ENCODE measurements around the gene TAAR8.

DNA sequence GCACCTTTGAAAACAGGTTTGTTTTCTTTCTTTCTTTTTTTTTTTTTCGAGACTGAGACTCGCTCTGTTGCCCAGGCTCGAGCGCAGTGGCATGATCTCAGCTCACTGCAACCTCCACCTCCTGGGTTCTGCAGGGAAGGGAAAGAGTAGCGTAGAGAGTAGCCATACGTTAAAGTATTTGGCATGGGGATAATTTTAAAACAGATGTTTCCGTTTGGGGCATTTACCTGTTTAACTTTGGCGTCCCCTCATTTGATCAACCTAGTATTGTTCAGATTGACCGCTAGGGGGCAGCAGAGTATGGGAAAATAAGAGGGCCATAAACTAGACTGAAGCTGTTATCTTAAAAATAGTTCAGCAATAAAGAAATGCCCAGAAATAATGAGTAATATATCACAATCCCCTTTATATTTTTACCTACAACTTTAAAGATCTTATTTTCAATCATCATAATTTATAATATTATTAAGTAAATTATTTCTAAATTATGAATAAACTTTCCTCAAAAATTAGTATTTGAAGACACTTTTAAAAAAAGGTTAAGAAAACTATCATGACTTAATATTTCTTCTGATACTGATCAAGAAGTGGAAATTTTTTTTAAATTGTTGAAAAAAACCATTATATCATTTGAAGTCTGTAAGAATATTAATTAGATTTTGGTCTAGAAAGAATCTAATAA, 22.0 kb upstream of the TAAR8 start:
- no peak for TF ChIP-seq POLR2AphosphoS5 (IDR thresholded peaks at IDR 0.05)
- TF ChIP-seq TAF1 (IDR thresholded peaks at IDR 0.05; ENCODE audit: low read depth) = no peak
- TF ChIP-seq, protein P1, sequence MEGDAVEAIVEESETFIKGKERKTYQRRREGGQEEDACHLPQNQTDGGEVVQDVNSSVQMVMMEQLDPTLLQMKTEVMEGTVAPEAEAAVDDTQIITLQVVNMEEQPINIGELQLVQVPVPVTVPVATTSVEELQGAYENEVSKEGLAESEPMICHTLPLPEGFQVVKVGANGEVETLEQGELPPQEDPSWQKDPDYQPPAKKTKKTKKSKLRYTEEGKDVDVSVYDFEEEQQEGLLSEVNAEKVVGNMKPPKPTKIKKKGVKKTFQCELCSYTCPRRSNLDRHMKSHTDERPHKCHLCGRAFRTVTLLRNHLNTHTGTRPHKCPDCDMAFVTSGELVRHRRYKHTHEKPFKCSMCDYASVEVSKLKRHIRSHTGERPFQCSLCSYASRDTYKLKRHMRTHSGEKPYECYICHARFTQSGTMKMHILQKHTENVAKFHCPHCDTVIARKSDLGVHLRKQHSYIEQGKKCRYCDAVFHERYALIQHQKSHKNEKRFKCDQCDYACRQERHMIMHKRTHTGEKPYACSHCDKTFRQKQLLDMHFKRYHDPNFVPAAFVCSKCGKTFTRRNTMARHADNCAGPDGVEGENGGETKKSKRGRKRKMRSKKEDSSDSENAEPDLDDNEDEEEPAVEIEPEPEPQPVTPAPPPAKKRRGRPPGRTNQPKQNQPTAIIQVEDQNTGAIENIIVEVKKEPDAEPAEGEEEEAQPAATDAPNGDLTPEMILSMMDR (IDR thresholded peaks at IDR 0.05; ENCODE audit: poor library complexity, severe bottlenecking) = peak; percentile 79
- TF ChIP-seq EP300 (conservative IDR thresholded peaks at IDR 0.05; ENCODE audit: poor library complexity, severe bottlenecking) = no peak
- TF ChIP-seq, protein P2, sequence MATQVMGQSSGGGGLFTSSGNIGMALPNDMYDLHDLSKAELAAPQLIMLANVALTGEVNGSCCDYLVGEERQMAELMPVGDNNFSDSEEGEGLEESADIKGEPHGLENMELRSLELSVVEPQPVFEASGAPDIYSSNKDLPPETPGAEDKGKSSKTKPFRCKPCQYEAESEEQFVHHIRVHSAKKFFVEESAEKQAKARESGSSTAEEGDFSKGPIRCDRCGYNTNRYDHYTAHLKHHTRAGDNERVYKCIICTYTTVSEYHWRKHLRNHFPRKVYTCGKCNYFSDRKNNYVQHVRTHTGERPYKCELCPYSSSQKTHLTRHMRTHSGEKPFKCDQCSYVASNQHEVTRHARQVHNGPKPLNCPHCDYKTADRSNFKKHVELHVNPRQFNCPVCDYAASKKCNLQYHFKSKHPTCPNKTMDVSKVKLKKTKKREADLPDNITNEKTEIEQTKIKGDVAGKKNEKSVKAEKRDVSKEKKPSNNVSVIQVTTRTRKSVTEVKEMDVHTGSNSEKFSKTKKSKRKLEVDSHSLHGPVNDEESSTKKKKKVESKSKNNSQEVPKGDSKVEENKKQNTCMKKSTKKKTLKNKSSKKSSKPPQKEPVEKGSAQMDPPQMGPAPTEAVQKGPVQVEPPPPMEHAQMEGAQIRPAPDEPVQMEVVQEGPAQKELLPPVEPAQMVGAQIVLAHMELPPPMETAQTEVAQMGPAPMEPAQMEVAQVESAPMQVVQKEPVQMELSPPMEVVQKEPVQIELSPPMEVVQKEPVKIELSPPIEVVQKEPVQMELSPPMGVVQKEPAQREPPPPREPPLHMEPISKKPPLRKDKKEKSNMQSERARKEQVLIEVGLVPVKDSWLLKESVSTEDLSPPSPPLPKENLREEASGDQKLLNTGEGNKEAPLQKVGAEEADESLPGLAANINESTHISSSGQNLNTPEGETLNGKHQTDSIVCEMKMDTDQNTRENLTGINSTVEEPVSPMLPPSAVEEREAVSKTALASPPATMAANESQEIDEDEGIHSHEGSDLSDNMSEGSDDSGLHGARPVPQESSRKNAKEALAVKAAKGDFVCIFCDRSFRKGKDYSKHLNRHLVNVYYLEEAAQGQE (IDR thresholded peaks at IDR 0.05; ENCODE audit: borderline replicate concordance) = no peak
- TF ChIP-seq EZH2 (IDR thresholded peaks at IDR 0.05; ENCODE audit: borderline replicate concordance, insufficient read depth, low read length, poor library complexity, severe bottlenecking) = no peak
- TF ChIP-seq SMC3 (conservative IDR thresholded peaks at IDR 0.05; ENCODE audit: poor library complexity) = peak; percentile 75
- peak; percentile 79 for TF ChIP-seq RAD21 (conservative IDR thresholded peaks at IDR 0.05)
- TF ChIP-seq MXI1 (conservative IDR thresholded peaks at IDR 0.05; ENCODE audit: poor library complexity, severe bottlenecking) = no peak
